HEK293 (cell line): ENCODE measurements around the gene ZNF524.

Experiments
- CTCF ChIA-PET: fragments of 350-600 bp; formaldehyde crosslinking; extraction: SDS; loops from one replicate; lab custom pipeline; 2021; ENCODE audit warnings: antibody characterized with exemption; lab: Yijun Ruan, JAX
- POLR2A ChIA-PET: fragments of 300-600 bp; formaldehyde crosslinking; extraction: SDS; loops from one replicate; lab custom pipeline; 2020; ENCODE audit warnings: antibody characterized with exemption, inconsistent platforms; lab: Yijun Ruan, JAX
- H3K27ac ChIP-seq: fragments of 200-500 bp; sonication (Bioruptor generic); 2 replicates; pipeline ENCODE4 v1.5.1; 2014; ENCODE audit warnings: low read depth, low read length, control low read depth, inconsistent platforms; ENCODE audit errors: extremely low read depth
- H3K36me3 ChIP-seq, 2 experiments: fragments of 200-500 bp in 1 of 2; sonication (Bioruptor generic) in 1 of 2; 1 replicate in 1 of 2; 2 replicates in 1 of 2; pipeline ENCODE4 v1.5.1; 2014 to 2017; ENCODE audit warnings: inconsistent platforms in 2 of 2, low read length in 2 of 2; ENCODE audit not compliant: control insufficient read depth in 2 of 2, insufficient read depth in 1 of 2
- H3K4me1 ChIP-seq: fragments of 200-500 bp; sonication (Bioruptor generic); 2 replicates; pipeline ENCODE4 v1.5.1; 2014; ENCODE audit warnings: mild to moderate bottlenecking, low read length, inconsistent platforms; ENCODE audit not compliant: control insufficient read depth, insufficient read depth
- H3K4me3 ChIP-seq: 2 replicates; pipeline ENCODE4 v1.5.1; 2011; ENCODE audit warnings: low read depth, mild to moderate bottlenecking, control low read depth, low read length, moderate library complexity
- H3K9me3 ChIP-seq: fragments of 200-500 bp; sonication (Bioruptor generic); 2 replicates; pipeline ENCODE4 v1.5.1; 2014; ENCODE audit warnings: low read depth, low read length, inconsistent platforms; ENCODE audit not compliant: control insufficient read depth, insufficient read depth
- AEBP2 ChIP-seq: fragments of 450-650 bp; formaldehyde crosslinking; IDR thresholded peaks from 2 replicates; pipeline ENCODE4 v1.5.1; 2016; ENCODE audit warnings: missing biosample characterization, missing genetic modification characterization, borderline replicate concordance
- CTCF ChIP-seq: fragments of 450-650 bp; formaldehyde crosslinking; IDR thresholded peaks from 2 replicates; pipeline ENCODE4 v1.5.1; 2016; ENCODE audit warnings: missing biosample characterization, missing genetic modification characterization
- IKZF3 ChIP-seq: fragments of 450-650 bp; IDR thresholded peaks from 2 replicates; pipeline ENCODE4 v1.5.0; 2018; ENCODE audit warnings: missing biosample characterization, mild to moderate bottlenecking, missing genetic modification characterization, moderate library complexity
- KLF7 ChIP-seq: fragments of 450-650 bp; formaldehyde crosslinking; IDR thresholded peaks from 2 replicates; pipeline ENCODE4 v1.5.1; 2016; ENCODE audit warnings: missing biosample characterization, missing genetic modification characterization, borderline replicate concordance
- PRDM4 ChIP-seq: fragments of 450-650 bp; formaldehyde crosslinking; IDR thresholded peaks from 2 replicates; pipeline ENCODE4 v1.5.1; 2017; ENCODE audit warnings: missing biosample characterization, missing genetic modification characterization
- REST ChIP-seq: fragments of 450-650 bp; formaldehyde crosslinking; IDR thresholded peaks from 2 replicates; pipeline ENCODE4 v1.5.1; 2016; ENCODE audit warnings: missing biosample characterization, missing genetic modification characterization
- TRIM28 ChIP-seq: IDR thresholded peaks from 2 replicates; pipeline ENCODE4 v1.6.1; 2011; ENCODE audit warnings: low read length, control low read depth, borderline replicate concordance
- ZBTB20 ChIP-seq: fragments of 450-650 bp; formaldehyde crosslinking; IDR thresholded peaks from 2 replicates; pipeline ENCODE4 v1.5.1; 2016; ENCODE audit warnings: missing biosample characterization, missing genetic modification characterization
- ZNF138 ChIP-seq: fragments of 450-650 bp; formaldehyde crosslinking; IDR thresholded peaks from 2 replicates; pipeline ENCODE4 v1.5.1; 2016; ENCODE audit warnings: missing biosample characterization, missing genetic modification characterization, borderline replicate concordance
- ZNF18 ChIP-seq: fragments of 450-650 bp; formaldehyde crosslinking; IDR thresholded peaks from 2 replicates; pipeline ENCODE4 v1.5.1; 2016; ENCODE audit warnings: missing biosample characterization, missing genetic modification characterization
- ZNF19 ChIP-seq: fragments of 450-650 bp; formaldehyde crosslinking; IDR thresholded peaks from 2 replicates; pipeline ENCODE4; 2016; ENCODE audit warnings: missing biosample characterization, missing genetic modification characterization, low read depth
- ZNF221 ChIP-seq: fragments of 450-650 bp; formaldehyde crosslinking; IDR thresholded peaks from 2 replicates; pipeline ENCODE4 v1.5.1; 2017; ENCODE audit warnings: missing biosample characterization, missing genetic modification characterization, borderline replicate concordance
- ZNF350 ChIP-seq: fragments of 450-650 bp; formaldehyde crosslinking; IDR thresholded peaks from 2 replicates; pipeline ENCODE4 v1.5.0; 2017; ENCODE audit warnings: missing biosample characterization, mild to moderate bottlenecking, missing genetic modification characterization
- ZNF433 ChIP-seq: fragments of 450-650 bp; formaldehyde crosslinking; IDR thresholded peaks from 2 replicates; pipeline ENCODE4 v1.5.1; 2016; ENCODE audit warnings: missing biosample characterization, missing genetic modification characterization, low read depth
- ZNF549 ChIP-seq: fragments of 450-650 bp; IDR thresholded peaks from 2 replicates; pipeline ENCODE4 v1.5.1; 2018; ENCODE audit warnings: missing biosample characterization, missing genetic modification characterization, mild to moderate bottlenecking, inconsistent platforms, moderate library complexity
- ZNF660 ChIP-seq: fragments of 450-650 bp; IDR thresholded peaks from 2 replicates; pipeline ENCODE4 v1.5.1; 2018; ENCODE audit warnings: missing biosample characterization, mild to moderate bottlenecking, missing genetic modification characterization
- ZNF707 ChIP-seq: fragments of 450-650 bp; formaldehyde crosslinking; IDR thresholded peaks from 2 replicates; pipeline ENCODE4 v1.5.1; 2016; ENCODE audit warnings: missing biosample characterization, missing genetic modification characterization
- ZNF776 ChIP-seq: fragments of 450-650 bp; formaldehyde crosslinking; IDR thresholded peaks from 2 replicates; pipeline ENCODE4 v1.5.0; 2017; ENCODE audit warnings: missing biosample characterization, missing genetic modification characterization, borderline replicate concordance
- ZSCAN30 ChIP-seq: fragments of 450-650 bp; IDR thresholded peaks from 2 replicates; pipeline ENCODE4 v1.5.1; 2018; ENCODE audit warnings: missing biosample characterization, mild to moderate bottlenecking, missing genetic modification characterization, moderate library complexity

ZNF524 gene

GRCh38 chr19:55625004-55625326 lies 24.9 kb downstream of the ZNF524 start (continued):
- no peak for TF ChIP-seq KLF7 (tag by site-specific recombination)

GRCh38 chr19:55626350-55626749 lies 26.3 kb downstream of the ZNF524 start:
- POLR2A ChIA-PET: interaction anchor here (0.6 to 3.5 kb wide), 2 partner anchors 26 to 167 kb away, joined by 7 to 34 read pairs; partner anchors contain the start of genes FIZ1 and ZNF524
- H3K4me3 ChIP-seq: no peak overlapping the region
- CTCF ChIA-PET: interaction anchor here (0.5 to 5.3 kb wide), 12 partner anchors 12 to 537 kb away, joined by 3 to 30 read pairs (median 4); partner anchors contain the start of gene ZNF865

GRCh38 chr19:55632463-55632834 lies 32.4 kb downstream of the ZNF524 start:
- H3K4me1 ChIP-seq: peaks cover 12% of the 10 kb centered on the region
- no peaks in the 10 kb centered on the region; a peak in 1 of 3 replicates for H3K36me3 ChIP-seq
- no peak overlapping the region for H3K27ac ChIP-seq
- CTCF ChIA-PET: interaction anchor here (0.6 to 6.0 kb wide), 50 partner anchors 8 to 824 kb away, joined by 3 to 62 read pairs (median 5); partner anchors contain the start of genes CCDC106, RDH13, U2AF2 and ZNF581
- no peaks in the 10 kb centered on the region for H3K9me3 ChIP-seq
- POLR2A ChIA-PET: interaction anchor here (0.6 to 4.2 kb wide), 13 partner anchors 8 to 701 kb away, joined by 3 to 22 read pairs (median 4); partner anchors contain the start of genes FIZ1, ISOC2, U2AF2 and ZNF581
- H3K4me3 ChIP-seq: no peak overlapping the region
- 0 out of 2 replicates have a peak, but pooled peaks have one; percentile 46 for TF ChIP-seq IKZF3 (tag by site-specific recombination)
- no peak for TF ChIP-seq ZNF19 (tag by site-specific recombination)
- no peak for TF ChIP-seq ZNF138 (tag by site-specific recombination)
- TF ChIP-seq ZNF18 (tag by site-specific recombination): no peak
- TF ChIP-seq CTCF: peak; percentile 79
- no peak for TF ChIP-seq AEBP2 (tag by site-specific recombination)
- TF ChIP-seq ZSCAN30: peak; percentile 44; the same call in 1 of the 2 replicates
- no peak for TF ChIP-seq ZNF776
- peak; percentile 81; the same call in 1 of the 2 replicates for TF ChIP-seq ZNF660

More at GRCh38 chr19:55626350-55626749, 26.3 kb downstream of the ZNF524 start:
- Histone ChIP-seq H3K9me3 (no peaks in the 10 kb centered on the region), H3K27ac (no peak overlapping the region), H3K4me1 (peaks cover 5% of the 10 kb centered on the region)
- no peak for TF ChIP-seq ZBTB20 (tag by site-specific recombination)
- TF ChIP-seq REST (tag by site-specific recombination): no peak
- no peak for TF ChIP-seq ZNF221
- no peak for TF ChIP-seq ZNF549 (tag by site-specific recombination)
- no peak for TF ChIP-seq ZNF433
- TF ChIP-seq TRIM28: no peak
- TF ChIP-seq ZNF350 (tag by site-specific recombination): no peak
- no peak for TF ChIP-seq PRDM4
- TF ChIP-seq ZNF707 (tag by site-specific recombination): no peak
- TF ChIP-seq, all 188 proteins: peak for 0
- H3K36me3 ChIP-seq: no peaks in the 10 kb centered on the region
